ENCODE measurements around the gene TSBP1.
"Not testable (repeated sequence)": the region's sequence is repeated elsewhere in the genome, so short reads cannot be mapped to it uniquely, and the experiment has no call there.

Gene TSBP1

DNA sequence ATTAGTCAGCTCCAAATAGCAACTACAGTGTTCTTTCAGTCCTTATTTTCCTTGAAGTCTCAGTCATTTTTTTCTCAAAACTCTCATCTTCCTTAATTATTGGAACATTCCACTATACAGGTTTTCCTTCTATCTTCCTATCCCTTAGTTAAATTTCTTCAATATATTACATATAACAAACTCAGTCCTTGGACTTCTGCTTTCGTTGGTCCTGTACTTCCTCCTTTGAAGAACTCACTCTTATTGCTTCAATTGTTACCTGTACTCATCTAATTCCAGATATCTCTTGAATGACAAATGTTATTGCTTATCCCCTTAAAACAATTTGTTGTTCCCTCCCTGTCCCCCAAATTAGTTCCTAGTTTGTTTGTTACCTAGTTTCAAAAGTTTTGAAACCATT lies 80.2 kb downstream of the TSBP1 start:
- Histone ChIP-seq H3K4me1 (no peaks in the 10 kb centered on the region), H3K36me3 (replicated peaks) (no peaks in the 10 kb centered on the region), H3K9me3 (no peaks in the 10 kb centered on the region), H3K27me3 (ENCODE audit: low read depth) (peaks cover 14% of the 10 kb centered on the region; the same call in 1 of the 2 replicates), H3K4me3 (no peak overlapping the region)
- in situ Hi-C loops (cut with MboI; ENCODE audit: low sequenced_read_pairs), result no loop called here
- DNase-seq (ENCODE audit: low spot score in 2 of 2), result no peak

DNA sequence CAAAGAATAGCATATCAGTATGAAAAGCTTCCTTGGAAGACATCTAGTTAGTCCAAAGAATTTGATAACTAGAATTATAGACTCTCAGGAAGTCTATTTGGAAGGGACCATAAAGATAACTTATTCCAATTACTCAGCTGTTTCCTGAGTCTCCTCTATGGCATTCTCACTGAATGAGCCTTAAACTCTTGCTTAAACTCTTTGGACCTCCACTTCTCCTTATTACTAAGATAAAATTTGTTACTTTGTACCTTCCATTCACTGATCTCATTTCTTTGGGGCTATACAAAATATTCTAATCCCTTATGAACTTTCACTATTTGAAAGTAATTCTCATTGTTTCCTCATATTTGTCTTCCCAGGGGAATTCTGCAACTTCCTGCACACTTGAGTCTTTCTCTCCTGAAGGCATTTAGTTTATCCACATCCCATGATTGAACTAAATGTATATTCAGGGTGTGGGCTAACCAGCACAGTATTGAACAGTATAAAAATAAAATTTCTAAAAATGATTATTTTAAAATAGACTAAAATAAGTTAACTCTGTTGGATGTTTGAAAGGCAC lies 80.7 kb downstream of the TSBP1 start:
- DNase-seq (ENCODE audit: low spot score in 2 of 2), result no peak
- no peaks in the 10 kb centered on the region for H3K4me1 ChIP-seq
- in situ Hi-C loops (cut with MboI; ENCODE audit: low sequenced_read_pairs), result no loop called here
- no peaks in the 10 kb centered on the region for H3K9me3 ChIP-seq
- H3K36me3 ChIP-seq (replicated peaks), result no peaks in the 10 kb centered on the region
- peaks cover 14% of the 10 kb centered on the region; the same call in 1 of the 2 replicates for H3K27me3 ChIP-seq (ENCODE audit: low read depth)
- no peak overlapping the region for H3K4me3 ChIP-seq

DNA sequence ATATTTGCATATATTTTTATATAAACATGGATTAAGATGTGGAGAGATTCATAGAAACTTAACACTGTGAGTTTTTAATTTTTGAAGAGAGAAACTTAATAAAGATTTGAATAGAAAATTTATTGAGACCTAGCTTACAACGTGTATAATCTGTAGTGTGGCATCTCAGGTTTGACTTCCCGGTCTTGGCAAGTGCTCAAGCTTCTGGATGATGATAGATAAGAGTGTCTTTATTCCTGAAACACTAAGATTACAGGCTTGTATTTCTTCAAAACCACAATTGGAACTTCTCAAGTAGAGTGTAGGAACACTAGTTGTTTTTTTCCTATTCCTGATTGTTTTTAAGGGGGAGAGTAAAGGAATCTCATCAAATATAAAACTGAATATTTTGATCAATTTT lies 83.3 kb downstream of the TSBP1 start:
- peaks cover 16% of the 10 kb centered on the region; the same call in 1 of the 2 replicates for H3K27me3 ChIP-seq (ENCODE audit: low read depth)
- H3K4me3 ChIP-seq, result no peak overlapping the region
- no peaks in the 10 kb centered on the region for H3K4me1 ChIP-seq
- no peaks in the 10 kb centered on the region for H3K9me3 ChIP-seq
- DNase-seq (ENCODE audit: low spot score in 2 of 2), result no peak
- no peaks in the 10 kb centered on the region for H3K36me3 ChIP-seq (replicated peaks)
- in situ Hi-C loops (cut with MboI; ENCODE audit: low sequenced_read_pairs), result no loop called here

DNA sequence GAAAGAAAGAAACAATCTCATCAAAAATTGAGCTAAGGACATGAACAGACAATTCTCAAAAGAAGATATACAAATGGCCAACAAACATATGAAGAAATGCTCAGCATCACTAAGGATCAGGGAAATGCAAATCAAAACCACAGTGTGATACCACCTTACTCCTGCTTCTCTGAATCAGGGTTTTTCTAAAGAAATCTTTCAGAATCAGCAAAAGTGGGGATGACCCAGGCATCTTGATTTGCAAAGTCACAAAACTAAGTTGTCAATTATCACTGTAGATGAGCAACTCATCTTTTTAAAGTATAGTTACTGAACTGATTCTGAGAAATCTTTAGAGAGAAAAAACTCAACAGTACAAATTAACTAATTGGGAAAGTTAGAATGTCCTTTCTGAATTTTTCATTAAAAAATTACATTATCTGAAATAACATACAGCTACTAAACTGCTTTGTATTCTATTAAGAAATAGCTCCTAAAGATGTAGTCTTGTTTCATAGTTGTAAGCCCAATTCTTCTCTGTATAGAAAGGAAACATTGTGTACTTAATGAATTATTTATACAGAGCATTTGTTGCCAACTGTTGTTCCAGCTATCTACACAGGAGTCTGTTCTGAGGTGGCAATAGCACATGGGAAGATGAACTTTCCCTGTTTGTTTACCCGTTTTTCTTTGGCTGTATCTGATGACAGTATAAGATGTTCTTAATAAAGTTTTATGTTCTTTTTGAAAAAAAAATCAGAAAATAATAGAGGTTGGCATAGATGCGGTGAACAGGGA lies 97.7 kb downstream of the TSBP1 start:
- H3K4me1 ChIP-seq; H3K9me3 ChIP-seq; H3K4me3 ChIP-seq; H3K36me3 ChIP-seq (replicated peaks); H3K27me3 ChIP-seq (ENCODE audit: low read depth); DNase-seq (ENCODE audit: low spot score in 2 of 2); in situ Hi-C loops (cut with MboI; ENCODE audit: low sequenced_read_pairs): not testable (repeated sequence)

DNA sequence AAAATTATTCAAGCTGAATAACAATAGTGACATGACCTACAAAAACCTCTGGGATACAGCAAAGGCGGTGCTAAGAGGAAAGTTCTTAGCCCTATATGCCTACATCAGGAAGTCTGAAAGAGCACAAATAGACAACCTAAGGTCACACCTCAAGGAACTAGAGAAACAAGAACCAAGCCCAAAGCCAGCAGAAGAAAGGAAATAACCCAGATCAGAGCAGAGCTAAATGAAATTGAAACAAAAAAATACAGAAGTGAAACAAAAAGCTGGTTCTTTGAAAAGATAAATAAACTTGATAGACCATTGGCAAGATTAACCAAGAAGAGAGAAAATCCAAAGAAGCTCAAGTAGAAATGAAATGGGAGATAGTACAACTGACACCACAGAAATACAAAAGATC lies 100.3 kb downstream of the TSBP1 start:
- H3K27me3 ChIP-seq (ENCODE audit: low read depth), result no peaks in the 10 kb centered on the region
- in situ Hi-C loops (cut with MboI; ENCODE audit: low sequenced_read_pairs), result no loop called here
- no peaks in the 10 kb centered on the region for H3K36me3 ChIP-seq (replicated peaks)
- no peaks in the 10 kb centered on the region for H3K4me1 ChIP-seq
- peaks cover 2% of the 10 kb centered on the region; the same call in 1 of the 2 replicates for H3K9me3 ChIP-seq
- no peak for DNase-seq (ENCODE audit: low spot score in 2 of 2)
- H3K4me3 ChIP-seq, result no peak overlapping the region

DNA sequence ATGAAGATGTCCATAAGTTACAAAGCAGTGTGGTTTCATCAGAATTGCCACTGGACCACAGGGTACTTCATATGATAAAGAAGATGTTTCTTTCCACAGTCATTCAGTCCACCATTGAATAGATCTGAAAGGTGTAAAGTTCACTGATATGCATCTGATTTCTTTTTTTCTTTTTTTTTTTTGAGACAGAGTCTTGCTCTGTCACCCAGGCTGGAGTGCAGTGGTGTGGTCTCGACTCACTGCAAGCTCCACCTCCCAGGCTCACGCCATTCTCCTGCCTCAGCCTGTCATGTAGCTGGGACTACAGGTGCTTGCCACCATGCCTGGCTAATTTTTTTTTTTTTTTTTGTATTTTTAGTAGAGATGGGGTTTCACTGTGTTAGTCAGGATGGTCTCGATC lies 103.2 kb downstream of the TSBP1 start:
- DNase-seq (ENCODE audit: low spot score in 2 of 2); in situ Hi-C loops (cut with MboI; ENCODE audit: low sequenced_read_pairs); H3K36me3 ChIP-seq (replicated peaks); H3K4me1 ChIP-seq; H3K9me3 ChIP-seq; H3K27me3 ChIP-seq (ENCODE audit: low read depth); H3K4me3 ChIP-seq: not testable (repeated sequence)

DNA sequence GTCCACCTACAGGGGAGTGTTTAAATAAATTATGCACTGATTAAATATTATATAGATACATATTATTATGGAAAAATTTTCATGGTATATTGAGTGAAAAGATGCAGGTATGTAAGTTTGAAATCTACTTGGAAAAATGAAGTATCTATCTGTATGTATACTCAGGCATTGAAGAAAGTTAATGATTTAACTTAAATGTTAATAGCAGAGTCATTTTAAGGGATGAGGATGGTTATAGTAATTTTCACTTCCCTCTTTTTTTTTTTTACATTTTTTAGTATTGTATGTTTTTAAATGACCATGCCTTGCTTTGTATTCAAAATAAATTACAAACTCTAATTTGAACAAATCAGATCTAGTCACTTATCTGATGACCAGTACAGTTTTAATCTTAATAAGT lies 104.7 kb downstream of the TSBP1 start:
- no peaks in the 10 kb centered on the region for H3K36me3 ChIP-seq (replicated peaks)
- in situ Hi-C loops (cut with MboI; ENCODE audit: low sequenced_read_pairs), result no loop called here
- H3K4me1 ChIP-seq, result no peaks in the 10 kb centered on the region
- H3K9me3 ChIP-seq, result 0 out of 2 replicates have a peak, but pooled peaks cover 2% of the 10 kb centered on the region
- no peaks in the 10 kb centered on the region for H3K27me3 ChIP-seq (ENCODE audit: low read depth)
- H3K4me3 ChIP-seq, result no peak overlapping the region
- DNase-seq (ENCODE audit: low spot score in 2 of 2), result no peak

DNA sequence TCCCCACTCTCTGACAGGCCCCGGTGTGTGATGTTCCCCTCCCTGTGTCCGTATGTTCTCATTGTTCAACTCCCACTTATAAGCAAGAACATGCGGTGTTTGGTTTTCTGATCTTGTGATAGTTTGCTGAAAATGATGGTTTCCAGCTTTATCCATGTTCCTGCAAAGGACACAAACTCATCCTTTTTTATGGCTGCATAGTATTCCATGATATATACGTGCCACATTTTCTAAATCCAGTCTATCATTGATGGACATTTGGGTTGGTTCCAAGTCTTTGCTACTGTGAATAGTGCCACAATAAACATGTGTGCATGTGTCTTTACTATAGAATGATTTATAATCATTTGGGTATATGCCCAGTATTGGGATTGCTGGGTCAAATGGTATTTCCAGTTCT lies 114.4 kb downstream of the TSBP1 start:
- H3K4me1 ChIP-seq; DNase-seq (ENCODE audit: low spot score in 2 of 2); H3K4me3 ChIP-seq; H3K36me3 ChIP-seq (replicated peaks); in situ Hi-C loops (cut with MboI; ENCODE audit: low sequenced_read_pairs); H3K27me3 ChIP-seq (ENCODE audit: low read depth); H3K9me3 ChIP-seq: not testable (repeated sequence)

DNA sequence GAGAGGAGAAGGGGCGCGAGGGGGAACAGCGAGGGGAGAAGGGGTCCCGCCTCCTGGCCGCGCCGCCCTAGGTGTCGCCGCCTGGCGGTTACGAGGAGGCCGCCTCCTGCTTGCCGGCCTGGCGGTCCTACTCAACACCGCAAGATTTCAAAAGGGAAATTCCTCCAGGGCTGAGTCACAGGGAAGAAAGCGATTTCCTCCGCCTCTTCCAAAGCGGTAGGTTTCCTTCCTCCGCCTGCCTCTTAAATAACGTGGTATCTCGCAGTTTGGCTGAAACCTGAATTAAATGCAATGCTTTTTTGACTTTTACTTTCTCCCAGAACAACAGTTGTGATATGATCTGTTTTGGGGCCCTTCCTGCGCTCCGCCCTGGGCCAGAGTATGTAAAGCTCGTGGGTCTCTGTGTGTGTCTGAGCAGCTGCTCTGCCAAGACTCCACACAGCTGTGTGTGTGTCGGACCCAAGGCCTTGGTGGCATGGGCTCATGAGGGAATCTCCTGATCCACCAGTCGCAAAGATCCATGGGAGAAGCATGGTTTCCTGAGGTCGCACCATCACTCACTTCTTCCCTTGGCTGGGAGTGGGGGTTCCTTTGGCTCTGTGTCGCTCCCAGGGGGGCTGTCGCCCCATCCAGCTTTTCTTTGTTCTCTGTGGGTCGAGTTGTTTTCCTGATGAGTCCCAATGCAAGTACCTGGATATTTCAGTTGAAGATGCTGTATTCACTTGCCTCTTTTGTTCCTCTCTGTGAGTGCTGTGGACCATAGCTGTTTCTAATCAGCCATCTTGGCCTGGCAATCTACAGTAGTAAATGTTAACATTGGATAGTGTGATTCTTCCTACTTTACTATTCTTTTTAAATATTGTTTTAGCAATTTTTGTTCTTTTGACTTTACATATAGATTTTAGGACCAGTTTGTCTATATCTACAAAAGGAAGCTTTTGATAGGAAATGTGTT lies 116.2 kb downstream of the TSBP1 start:
- Histone ChIP-seq H3K4me3 (no peak overlapping the region), H3K27me3 (ENCODE audit: low read depth) (peaks cover 3% of the 10 kb centered on the region; the same call in 1 of the 2 replicates), H3K4me1 (peaks cover 6% of the 10 kb centered on the region), H3K9me3 (no peaks in the 10 kb centered on the region), H3K36me3 (replicated peaks) (no peaks in the 10 kb centered on the region)
- DNase-seq (ENCODE audit: low spot score in 2 of 2), result peak; percentile 61 to 75
- in situ Hi-C loops (cut with MboI; ENCODE audit: low sequenced_read_pairs), result no loop called here

DNA sequence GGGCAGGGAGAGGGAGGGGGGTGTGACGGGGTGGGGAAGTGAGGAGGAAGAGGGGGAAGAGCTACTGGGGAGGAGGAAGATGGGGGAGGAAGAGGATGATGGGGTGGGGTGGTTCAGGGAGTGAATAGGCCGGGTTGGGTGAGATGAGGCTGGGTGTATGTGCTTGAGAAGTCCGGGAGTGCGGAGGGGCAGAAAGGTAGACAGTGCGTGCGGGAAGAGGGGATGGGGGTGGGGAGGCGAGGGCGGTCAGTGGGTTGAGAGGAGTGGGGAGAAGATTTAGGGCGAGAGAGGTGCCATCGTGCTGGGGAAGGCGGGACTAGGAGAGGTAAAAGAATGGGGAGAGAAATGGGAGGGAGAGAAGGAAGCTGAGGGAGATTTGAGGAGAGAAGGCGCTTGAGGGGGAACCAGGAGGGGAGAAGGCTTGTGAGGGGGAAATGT lies 116.9 kb downstream of the TSBP1 start:
- in situ Hi-C loops (cut with MboI; ENCODE audit: low sequenced_read_pairs), result no loop called here
- peaks cover 6% of the 10 kb centered on the region for H3K4me1 ChIP-seq
- no peaks in the 10 kb centered on the region for H3K9me3 ChIP-seq
- DNase-seq (ENCODE audit: low spot score in 2 of 2), result no peak
- no peaks in the 10 kb centered on the region for H3K36me3 ChIP-seq (replicated peaks)
- H3K4me3 ChIP-seq, result no peak overlapping the region
- H3K27me3 ChIP-seq (ENCODE audit: low read depth), result no peaks in the 10 kb centered on the region

DNA sequence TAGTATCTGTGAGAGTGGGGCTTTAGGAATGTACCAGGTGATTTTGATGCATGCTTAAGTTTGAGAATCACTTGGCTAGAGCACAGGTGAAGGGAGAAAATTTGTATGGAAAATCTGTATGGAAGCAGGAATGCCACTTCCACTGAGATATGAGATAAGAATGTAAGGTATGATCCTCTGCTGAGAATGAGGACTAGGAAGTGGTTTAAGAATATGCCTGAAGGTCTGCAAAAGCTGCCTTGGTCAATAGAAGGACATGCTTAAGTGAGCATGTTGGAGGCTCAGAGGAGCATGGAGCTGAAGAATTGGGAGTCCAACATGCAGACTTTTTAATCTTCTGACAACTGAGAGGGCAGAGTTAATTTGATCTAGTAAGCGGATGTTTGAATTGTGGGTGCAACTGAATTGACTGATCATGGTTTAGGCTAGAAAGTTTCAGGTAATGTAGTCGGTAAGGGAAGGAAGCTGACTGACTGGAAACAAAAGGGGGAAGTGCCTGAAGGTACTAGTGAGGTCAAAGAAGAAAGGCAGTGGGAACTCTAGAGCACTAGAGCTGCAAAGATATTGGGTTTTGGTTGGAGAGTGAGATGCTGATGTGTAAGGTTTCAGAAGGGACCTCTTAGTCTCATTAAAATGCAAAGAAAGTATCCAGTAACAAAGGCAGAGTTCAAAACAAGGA lies 119.2 kb downstream of the TSBP1 start:
- H3K9me3 ChIP-seq, result 0 out of 2 replicates have a peak, but pooled peaks cover 2% of the 10 kb centered on the region
- H3K4me3 ChIP-seq, result no peak overlapping the region
- H3K4me1 ChIP-seq, result peaks cover 6% of the 10 kb centered on the region
- DNase-seq (ENCODE audit: low spot score in 2 of 2), result no peak
- no peaks in the 10 kb centered on the region for H3K27me3 ChIP-seq (ENCODE audit: low read depth)
- H3K36me3 ChIP-seq (replicated peaks), result no peaks in the 10 kb centered on the region
- in situ Hi-C loops (cut with MboI; ENCODE audit: low sequenced_read_pairs), result no loop called here

DNA sequence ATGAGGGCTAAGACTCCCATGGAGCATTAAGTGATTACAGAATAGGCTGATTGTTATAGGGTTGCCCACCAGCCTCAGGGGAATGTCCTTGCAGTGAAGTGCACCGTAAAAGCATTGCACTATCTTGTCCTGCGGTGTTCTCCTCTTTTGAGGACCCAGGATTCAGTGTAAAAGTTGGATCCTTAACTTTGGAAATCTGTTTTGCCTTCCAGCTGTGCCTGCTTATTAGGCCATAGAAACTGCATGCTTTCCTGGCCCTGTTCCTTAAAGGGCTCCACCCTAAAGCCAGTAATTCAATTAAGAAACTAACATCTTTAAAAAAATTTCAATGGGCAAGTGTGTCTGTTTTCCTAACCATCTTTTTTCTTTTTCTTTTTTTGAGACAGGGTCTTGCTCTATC lies 122.4 kb downstream of the TSBP1 start:
- Histone ChIP-seq H3K9me3 (0 out of 2 replicates have a peak, but pooled peaks cover 2% of the 10 kb centered on the region), H3K27me3 (ENCODE audit: low read depth) (no peaks in the 10 kb centered on the region), H3K36me3 (replicated peaks) (no peaks in the 10 kb centered on the region), H3K4me3 (no peak overlapping the region), H3K4me1 (no peaks in the 10 kb centered on the region)
- no peak for DNase-seq (ENCODE audit: low spot score in 2 of 2)
- in situ Hi-C loops (cut with MboI; ENCODE audit: low sequenced_read_pairs), result loop anchor here (25.0 kb wide), 1 partner anchor 538 kb away; no protein-coding TSS in a partner anchor

DNA sequence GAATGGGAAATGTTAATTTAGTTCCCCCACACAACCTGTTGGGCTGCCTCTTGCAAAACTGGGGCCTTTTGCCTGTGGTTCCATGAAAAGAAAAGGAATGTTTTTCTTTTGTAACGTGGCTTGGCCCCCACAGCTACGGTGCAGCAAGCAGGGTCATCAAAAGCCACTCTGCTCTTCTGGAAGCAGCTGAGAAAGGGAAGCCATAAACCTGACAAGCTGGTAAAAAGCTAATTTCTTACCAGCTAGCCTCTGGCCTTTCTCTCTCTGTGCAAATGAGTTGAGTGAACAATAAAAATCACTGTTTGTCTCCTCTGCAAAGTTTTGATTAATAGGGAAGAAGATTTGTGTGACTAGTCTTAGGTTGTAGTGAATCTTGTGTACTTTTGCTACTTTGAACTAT lies 124.3 kb downstream of the TSBP1 start:
- no peaks in the 10 kb centered on the region for H3K4me1 ChIP-seq
- no peaks in the 10 kb centered on the region for H3K27me3 ChIP-seq (ENCODE audit: low read depth)
- DNase-seq (ENCODE audit: low spot score in 2 of 2), result no peak
- H3K4me3 ChIP-seq, result no peak overlapping the region
- H3K9me3 ChIP-seq, result 0 out of 2 replicates have a peak, but pooled peaks cover 2% of the 10 kb centered on the region
- in situ Hi-C loops (cut with MboI; ENCODE audit: low sequenced_read_pairs), result loop anchor here (25.0 kb wide), 1 partner anchor 540 kb away; no protein-coding TSS in a partner anchor
- no peaks in the 10 kb centered on the region for H3K36me3 ChIP-seq (replicated peaks)

Measured in HAP-1 (cell line).